Muscle of arm (tissue), 14 donors: ENCODE results near the gene ARMH2. TPM values are rescaled to one million over a fixed set of nuclear protein-coding genes. Genes with fewer than 3 reads are reported as not detected.
A peak's percentile ranks its signal among the peaks of the same experiment; 100 is the strongest.

Experiments
- DNase-seq: peaks from one replicate; pipeline ENCODE4 v3.0.0-alpha.2; 2013
- long read RNA-seq, 11 donors: transcript quantifications; one replicate each; lab custom pipeline, GENCODE V29; 2026
- polyA plus RNA-seq, 12 donors: library from polyadenylated mRNA; unstranded; fragments of 120-200 nt; gene quantifications; one replicate each; pipeline ENCODE4 v1.2.1, GENCODE V29; 2013; ENCODE audit not compliant: insufficient read length in 12 of 12

ARMH2 gene
- not detected for polyA plus RNA-seq
- long read RNA-seq, donor 1: 0 reads
- long read RNA-seq, donor 2: 0 reads
- long read RNA-seq, donor 3: 0 reads
- long read RNA-seq, donor 4: 0 reads
- long read RNA-seq, donor 5: 0 reads
- long read RNA-seq, donor 6: 0 reads
- long read RNA-seq, donor 7: 0 reads
- long read RNA-seq, donor 8: 0 reads
- long read RNA-seq, donor 9: 0 reads
- long read RNA-seq, donor 10: 0 reads
- long read RNA-seq, donor 11: 0 reads

DNA sequence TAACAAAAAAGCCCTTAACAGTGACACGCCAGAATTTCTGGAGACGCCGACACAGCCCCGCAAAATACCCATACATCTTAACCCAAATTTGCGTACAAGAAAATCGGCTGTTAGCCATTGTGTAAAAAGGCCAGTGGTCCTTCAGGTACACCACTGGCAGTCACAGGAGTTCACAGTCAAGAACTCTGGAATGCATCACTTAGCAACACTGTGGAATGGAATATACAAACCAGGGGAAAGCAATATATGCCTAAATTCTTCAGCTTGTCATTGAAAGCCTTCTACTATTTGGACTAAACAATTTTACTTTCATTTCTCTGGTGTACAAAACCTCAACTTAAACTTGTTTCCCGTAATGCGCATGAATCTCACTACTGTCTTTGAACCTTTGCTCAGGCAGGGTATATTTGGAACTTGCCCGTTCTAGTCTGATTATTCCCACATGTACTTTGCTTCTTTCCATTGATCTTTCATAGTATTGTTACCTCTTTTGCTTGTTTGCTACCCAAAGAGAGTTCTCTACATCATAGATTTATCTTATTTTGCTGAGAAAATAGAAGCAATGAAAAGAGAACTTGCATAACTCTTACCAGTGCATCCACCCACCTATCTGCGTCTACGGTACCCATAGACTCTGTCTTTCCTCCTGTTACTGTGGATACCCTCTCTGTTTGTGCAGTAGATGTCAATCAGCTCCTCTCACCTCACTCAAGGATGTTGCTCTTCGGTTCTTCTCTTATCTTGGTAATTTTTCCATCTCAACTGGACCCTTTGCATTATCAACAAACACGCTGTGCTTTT is at the start of gene ARMH2:
TSS of gene ARMH2 (minus strand) at position 178 of the 801 bp plus-strand sequence. CDS start at position 118, 60 bp downstream.
- no peak for DNase-seq

DNA sequence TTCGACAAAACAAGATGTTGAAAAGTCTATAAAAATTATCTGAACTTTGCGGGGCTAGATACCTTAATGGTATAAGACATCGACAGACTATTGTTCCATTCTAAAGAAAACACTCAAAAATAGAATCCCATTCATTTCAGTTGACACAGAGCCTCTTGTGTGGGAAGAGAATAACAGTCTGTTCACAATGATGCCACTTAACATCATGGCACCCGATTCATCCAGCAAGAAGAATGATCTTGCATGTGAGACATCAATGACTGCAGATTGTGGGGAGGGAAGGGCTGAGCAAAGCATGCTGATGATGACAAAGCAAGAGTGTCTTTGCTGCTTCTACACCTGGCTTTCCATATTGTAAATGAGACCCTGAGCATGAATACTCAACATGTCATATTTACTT is 49.7 kb upstream of the ARMH2 start:
- DNase-seq: no peak

DNA sequence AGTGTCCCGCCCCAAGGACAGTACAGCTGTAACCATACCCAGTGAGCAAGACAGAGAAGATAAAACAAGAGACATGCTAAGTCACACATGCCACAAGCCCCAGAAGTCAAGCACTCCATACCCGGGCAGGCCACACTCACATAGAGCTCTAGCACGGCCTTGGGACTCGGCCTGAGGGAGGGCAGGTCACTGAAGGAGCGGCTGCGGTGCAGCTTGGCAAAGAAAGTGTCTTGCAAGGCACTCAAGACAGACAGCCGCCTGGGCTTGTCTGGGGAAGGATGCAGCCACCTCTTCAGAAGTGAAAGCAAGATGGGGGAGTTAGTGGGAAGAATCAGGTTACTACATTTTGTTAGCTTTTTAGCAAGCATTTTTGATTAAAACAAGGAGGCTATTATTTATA is 48.7 kb upstream of the ARMH2 start:
- DNase-seq: no peak

DNA sequence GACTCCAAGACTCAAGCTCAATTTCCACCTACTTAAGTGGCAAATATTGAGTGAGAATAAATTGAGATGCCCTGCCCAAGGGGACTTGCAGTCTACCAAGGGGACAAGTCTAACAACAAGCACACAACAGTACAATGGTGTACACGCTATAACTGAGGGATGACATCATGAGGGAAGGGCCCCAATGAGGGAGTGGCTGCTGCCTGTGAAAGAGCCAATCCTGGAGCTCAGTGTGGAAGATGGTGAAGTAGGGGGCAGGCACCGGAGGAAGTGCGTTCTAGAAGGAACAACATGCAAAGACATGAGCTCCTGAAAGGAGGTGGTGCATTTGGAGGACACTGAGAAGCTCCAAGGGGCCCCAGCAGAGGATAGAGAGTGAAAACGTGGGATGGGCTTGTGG is 46.9 kb upstream of the ARMH2 start:
- no peak for DNase-seq

DNA sequence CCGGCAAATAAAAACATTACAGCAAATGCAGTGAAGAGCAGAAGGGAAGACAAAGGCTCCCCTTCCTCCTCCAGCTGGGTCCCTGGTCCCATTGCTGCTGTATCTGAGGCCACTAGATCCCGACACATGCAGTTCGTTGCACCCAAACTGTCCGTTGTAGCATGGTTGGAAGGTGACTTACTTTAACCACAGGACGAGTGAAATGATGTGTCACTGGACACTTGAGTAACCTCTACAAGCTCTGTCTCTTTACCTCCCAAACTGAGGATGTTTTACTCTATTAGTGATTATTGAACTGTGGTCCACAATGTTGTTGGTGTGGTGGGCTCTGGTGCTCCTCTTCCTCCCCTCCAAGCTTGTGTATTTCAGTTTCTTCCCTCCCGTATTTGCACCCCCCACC is 46.2 kb upstream of the ARMH2 start:
- DNase-seq: no peak

DNA sequence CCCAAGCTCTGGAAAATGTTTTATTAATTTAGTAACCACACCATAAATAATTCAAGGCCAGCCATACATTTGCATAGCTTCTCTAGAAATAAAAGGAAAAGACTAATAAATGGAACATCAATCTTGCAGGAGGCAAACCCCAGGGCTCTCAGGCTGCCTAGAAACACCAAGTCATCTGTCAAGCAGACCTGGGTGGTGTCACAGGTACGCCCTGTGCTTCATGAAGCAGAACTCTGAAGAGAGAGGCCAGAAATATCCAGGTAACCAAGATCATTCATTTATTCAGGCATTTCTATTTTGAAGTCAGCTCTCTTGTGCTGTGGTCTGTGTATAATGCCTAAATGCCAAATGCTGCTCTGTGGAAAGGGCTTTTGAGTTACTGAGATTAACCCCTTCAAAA is 45.3 kb upstream of the ARMH2 start:
- no peak for DNase-seq

DNA sequence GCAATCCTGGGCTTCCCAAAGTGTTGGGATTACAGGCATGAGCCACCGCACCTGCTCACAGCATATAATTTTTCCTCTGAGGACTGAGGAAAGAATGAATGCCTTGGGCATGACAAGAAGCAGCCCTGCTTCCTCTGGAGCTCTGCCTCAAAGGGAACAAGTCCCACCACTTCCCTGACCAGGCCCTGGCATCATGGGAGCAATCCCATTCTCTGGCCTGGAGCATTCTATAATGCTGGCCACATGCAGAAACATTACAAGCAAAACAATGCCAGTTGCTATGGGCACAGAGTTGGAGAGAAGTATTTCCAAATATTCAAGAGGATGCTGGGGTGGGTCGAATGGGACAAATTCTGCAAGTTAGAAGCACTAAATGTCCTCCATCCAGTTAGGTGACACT is 41.5 kb upstream of the ARMH2 start:
- DNase-seq: no peak

DNA sequence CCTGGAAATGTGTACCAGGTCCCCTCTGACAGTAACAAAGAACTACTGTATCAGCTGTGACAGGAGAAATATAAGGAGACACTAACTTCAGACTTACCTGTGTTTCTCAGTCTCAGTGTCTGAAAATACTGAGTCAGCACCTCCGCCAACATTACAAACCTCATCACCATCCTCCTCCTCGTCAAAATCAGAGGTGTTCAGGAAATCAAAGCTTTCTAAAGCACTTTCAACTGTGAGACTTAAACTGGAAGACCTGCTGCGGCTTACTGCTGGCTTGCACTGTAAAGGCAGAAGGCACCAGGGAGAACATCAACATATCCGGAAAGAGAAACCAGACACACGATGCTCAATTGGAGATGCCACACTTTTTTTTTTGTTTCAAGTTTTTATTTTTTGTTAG is 40.3 kb upstream of the ARMH2 start:
- DNase-seq: no peak

DNA sequence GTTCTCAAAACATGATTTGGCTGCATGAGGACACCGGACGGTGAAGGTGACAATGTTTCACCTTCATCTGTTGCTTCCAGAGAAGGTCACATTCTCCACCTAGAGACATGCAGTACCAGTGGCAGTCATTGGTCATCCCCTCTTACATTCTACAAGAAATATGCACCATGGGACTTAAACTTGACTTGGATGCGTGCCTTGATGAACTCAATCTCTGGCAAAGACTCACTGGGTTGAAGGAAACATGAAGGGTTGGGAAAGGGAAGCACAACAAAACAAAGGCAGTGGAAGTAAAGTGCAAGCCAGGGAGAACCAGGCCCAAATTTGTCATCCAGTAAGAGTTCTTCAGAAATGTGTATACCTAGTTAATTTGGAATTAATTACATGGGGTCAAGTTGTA is 39.4 kb upstream of the ARMH2 start:
- peak; percentile 41 for DNase-seq

DNA sequence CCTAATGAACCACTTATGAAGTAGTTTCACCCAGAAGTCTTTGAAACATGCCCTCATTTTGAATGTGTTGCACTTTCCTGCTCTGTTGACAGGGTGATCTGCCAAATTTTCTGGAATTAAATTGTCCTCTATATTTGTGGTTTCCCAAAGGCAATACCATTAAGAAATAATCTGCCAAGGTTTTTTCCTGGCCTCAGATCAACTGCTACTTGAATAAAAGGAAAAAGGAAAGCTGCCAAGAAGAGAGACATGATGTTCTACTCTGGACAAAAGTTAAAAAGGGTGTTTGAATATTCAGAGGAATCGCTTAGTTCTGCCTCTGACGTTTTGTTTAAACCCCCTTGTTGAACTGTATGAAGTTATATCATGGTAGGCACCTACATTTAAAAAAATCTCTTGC is 37.4 kb upstream of the ARMH2 start:
- DNase-seq: peak; percentile 61

DNA sequence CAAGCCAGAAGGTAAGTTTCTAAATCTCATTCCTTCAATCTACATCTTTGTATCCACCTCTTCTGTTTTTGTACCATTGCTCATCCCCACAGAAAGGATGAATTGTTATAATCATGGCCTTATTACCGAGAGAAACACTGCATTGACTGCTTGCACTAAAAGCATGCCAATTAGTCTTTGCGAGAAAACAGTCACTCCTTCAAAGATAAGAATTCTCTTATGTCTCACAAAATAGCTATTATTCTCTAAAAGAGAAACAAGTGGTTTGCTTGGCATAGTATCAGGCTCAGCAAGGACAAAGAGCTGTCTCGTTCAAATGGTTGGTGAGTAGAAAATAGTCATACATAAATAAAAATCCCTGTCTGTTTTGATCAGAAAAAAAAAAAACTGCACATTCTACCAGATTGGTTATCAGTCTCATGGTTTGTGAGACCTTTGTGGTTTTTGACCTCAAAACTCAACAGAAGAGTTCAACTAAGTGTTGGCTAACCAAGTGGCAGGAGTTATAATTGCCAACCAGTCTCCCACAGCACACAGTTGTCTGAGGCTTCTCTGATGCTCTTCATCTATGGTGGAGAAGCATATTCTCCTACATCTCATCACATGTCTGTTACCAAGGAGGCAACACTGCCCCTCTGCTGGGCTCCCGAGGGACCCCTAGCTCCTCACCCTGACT is 35.1 kb upstream of the ARMH2 start:
- no peak for DNase-seq

DNA sequence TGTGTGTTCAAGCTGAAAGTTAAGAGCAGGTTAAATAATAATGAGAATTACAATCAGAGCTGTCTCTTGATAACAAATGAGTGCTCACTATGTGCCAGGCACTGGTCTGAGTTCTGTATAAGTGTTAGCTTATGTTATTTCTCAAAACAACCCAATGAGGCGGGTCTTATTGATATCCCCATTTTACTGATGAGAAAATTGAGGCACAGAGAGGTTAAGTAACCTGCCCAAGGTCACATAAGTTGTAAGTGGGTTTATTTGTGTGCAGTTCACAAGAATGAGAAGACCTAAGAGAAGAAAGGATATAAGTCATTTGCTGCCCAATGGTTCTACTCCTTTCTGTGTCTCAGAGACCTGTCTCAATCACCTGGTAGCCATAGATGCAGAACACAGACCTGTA is 34.1 kb upstream of the ARMH2 start:
- DNase-seq: no peak

DNA sequence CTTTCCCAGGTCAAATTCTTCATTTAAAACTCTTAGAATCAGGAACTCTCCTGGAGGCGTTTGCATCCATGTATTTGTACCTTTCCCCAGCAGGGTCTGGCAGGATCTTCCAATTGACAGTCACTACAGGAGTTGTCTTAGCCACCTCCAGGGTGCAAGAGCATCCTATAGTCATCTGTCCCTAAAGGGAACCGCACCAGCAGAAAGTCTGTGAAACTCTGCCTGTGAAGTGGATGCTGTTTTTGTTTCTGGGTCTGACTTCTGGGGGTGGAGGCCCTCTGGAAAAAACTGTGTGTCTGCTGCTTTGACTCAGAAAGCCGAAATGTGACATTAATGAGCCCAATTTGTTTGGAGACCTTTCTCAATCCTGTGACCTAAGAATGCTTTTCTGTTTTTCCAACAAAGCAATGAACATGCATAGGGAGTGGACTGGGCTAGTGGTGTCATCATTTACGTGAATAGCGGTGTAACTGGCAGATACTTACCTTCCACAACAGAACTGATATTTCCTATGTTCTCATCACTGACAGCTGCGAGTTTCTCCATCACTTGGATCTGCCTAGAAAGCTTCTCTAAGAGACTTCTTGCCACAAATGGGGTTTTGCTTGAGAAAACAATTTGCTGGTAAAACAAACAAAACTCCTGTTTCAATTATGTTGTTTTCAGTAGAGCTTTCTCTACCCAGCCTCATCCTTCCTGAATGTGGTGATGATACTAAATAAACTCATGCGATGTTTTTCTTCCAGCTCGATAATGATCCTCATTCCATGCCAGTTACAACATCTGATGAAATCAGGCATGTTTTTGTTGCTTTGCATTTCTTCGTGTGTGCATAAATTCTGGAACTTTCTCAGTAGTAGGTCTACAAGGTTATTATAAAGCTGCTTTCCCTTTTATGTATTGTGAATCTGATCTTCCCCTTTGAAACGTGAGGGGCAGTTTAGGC is 33.3 kb upstream of the ARMH2 start:
- no peak for DNase-seq

DNA sequence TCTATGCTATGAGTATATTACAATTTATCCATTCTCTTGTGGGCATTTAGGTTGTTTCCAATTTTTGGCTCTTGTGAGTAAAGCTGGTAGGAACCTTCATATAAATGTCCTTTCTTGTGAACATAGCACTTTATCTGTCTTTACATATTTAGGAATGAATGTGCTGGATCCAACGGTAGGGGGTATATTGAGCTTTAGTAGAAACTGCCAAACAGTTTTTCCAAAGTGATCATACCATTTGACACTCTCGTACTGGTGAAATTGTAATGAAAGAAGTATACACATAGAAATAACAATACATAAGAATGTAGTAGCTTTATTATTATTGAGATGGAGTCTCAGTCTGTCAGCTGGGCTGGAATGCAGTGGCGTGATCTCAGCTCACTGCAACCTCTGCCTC is 30.9 kb upstream of the ARMH2 start:
- no peak for DNase-seq

DNA sequence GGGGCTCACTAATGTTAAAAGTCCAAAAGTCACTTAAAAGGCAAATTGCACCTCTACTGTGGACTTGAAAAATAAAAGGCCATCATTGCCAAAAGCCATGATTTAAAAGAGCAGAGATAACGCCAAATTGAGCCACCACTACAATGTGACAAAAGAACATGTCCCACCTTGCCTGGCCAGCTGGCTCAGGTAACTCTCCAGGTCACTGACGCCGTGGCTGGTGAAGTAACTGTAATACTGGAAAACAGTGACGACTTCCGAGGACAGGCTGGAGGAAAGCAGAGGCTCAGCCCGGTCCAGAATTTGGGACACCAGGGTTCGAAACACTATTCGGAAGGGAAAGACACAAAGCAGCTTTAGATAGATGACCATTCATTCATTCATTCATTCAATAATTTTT is 29.3 kb upstream of the ARMH2 start:
- no peak for DNase-seq

DNA sequence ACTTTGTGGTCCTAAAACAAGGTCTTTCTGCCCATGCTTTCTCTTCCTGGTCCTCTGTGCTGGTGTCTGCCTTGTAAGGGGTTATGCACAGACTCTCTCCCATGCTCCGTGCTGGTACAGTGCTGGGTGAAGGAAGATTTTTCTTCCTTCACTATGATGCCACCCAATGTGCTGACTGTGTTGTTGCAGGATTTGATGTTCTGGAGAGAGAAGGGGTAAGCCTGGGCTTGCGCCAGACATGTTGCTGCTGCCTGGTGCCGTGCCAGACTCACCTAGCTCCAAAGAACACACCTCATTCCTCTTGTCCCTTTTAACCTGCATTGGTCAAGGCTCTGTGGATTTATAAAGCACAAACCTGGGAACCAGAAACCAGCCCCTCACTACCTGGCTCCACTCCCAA is 28.4 kb upstream of the ARMH2 start:
- DNase-seq: no peak

DNA sequence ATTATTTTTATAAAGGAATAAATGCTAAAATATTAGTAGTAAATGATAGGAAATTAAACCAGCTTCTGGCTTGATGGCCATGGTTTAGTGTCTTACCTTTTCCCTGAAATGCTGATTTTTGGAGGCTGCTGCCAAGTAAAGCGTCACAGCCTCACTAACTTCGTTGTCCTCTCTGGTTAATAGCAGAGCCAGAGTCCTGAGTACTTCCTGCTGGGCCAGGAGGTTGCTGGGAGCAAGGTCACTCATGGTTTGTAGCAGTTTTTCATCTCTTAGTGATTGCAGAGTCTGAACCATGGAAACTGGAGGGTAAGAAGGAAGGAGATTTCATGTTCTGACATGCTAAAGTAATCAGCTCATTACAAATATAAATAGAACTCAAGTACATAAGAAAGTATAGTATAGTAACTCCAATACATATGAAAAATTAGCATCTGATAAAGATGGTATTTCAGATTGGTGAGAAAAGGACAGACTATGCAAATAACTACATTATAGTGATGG is 26.5 kb upstream of the ARMH2 start:
- DNase-seq: no peak

DNA sequence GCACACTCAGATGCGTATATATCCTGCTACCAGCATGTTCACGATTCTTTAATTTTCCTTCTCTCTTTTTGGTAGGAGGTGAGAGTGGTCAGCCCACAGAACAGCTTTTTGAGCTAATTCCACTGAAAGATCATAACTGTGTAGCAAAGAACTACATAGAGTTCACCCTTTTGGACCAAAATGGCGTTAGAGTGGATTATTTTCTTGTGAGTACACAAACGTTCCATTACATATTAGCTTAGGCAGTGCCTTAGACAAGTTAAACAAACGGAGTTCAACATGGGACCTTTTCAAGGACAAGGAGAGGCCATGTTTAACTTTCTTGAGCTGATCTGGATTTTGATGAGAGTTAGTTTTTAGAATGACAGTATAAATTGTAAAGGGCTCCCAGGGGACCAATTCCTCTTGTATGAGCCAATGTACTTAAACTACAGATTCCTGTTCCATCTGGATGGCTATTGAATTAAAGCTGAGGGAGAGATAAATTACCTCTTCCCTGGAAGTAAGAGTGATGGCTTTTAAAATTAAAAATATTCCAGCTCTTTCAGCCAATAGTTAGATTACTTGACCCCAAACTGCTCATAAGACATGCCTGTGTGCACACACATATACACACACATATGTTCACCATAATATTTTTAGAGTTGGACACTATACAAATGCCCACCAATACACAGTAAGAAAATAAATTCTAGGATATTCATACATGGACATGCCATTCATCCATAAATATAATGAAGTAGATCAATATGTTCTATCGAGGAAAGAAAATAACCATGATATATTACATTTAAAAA is 25.6 kb upstream of the ARMH2 start:
- DNase-seq: peak; percentile 31

DNA sequence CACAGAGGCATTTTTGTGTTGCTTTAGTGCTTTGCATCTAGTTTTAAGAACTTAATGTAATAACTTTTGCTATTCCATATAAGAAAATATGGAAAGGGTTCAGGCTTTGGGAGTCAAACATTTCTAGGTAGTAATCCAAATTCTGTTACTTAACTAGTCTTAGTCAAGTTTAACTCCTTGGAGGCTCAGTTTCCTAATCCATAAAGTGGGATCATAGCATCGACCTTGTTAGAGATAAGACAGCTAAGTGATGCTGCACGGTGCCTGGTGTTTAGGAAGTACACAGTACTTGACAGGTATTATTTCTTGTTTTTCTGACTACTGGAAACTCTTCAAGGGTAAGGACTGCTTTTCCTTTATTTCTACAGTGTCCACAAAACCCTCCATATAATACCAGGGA is 24.5 kb upstream of the ARMH2 start:
- no peak for DNase-seq

DNA sequence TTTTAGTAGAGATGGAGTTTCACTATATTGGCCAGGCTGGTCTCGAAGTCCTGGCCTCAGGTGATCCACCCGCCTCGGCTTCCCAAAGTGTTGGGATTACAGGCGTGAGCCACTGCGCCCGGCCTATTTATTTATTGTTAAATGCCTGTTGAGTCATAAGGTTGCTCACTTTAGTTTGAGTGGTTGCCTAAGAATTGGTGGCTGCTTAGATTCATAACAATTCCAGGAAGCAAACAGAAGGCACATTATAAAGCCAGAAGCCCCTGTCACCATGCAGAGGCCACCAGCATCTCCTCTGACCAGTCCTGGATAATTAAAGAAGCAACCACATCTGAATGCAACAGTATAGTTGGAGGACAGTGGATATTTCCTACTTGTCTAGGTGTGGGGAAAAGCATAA is 24.0 kb upstream of the ARMH2 start:
- DNase-seq: no peak
